NCI-H460 (cell line): ENCODE results near the gene SORCS1. TPM values are rescaled to one million over a fixed set of nuclear protein-coding genes. Genes with fewer than 3 reads are reported as not detected.
"Not testable (repeated sequence)": the region's sequence is repeated elsewhere in the genome, so short reads cannot be mapped to it uniquely, and the experiment has no call there.

Experiments
- DNase-seq: peaks from one replicate; pipeline ENCODE4 v3.0.0-alpha.2; 2016; ENCODE audit warnings: low read depth; ENCODE audit errors: extremely low read depth
- total RNA-seq: library from RNA; depleted of rRNA; stranded (reverse); fragments of >200 nt; shearing (Covaris generic); gene quantifications from 2 replicates; pipeline ENCODE4 v1.2.3, GENCODE V29; 2014

The SORCS1 gene
- total RNA-seq, 1 experiment from 2014 or later, result 0.20 TPM

GRCh38 chr10:107054469-107055156, 109.9 kb downstream of the SORCS1 start:
- no peak for DNase-seq

- DNase-seq, result no peak
Observed at GRCh38 chr10:107051769-107052168, 112.7 kb downstream of the SORCS1 start.

GRCh38 chr10:107043461-107043860, 121.0 kb downstream of the SORCS1 start:
- DNase-seq, result no peak

GRCh38 chr10:107037192-107038122, 127.0 kb downstream of the SORCS1 start:
- DNase-seq, result no peak

GRCh38 chr10:107033799-107034422, 130.6 kb downstream of the SORCS1 start:
- DNase-seq, result no peak

- DNase-seq, result no peak
Observed at GRCh38 chr10:107032700-107033401, 131.7 kb downstream of the SORCS1 start.

GRCh38 chr10:107031931-107032699, 132.4 kb downstream of the SORCS1 start:
- no peak for DNase-seq

GRCh38 chr10:107028236-107028635, 136.3 kb downstream of the SORCS1 start:
- no peak for DNase-seq

GRCh38 chr10:107025676-107026075, 138.8 kb downstream of the SORCS1 start:
- no peak for DNase-seq

- not testable (repeated sequence) for DNase-seq
Observed at GRCh38 chr10:107024033-107024432, 140.5 kb downstream of the SORCS1 start.

GRCh38 chr10:107022600-107023354, 141.7 kb downstream of the SORCS1 start:
- DNase-seq, result no peak

GRCh38 chr10:107019154-107019553, 145.4 kb downstream of the SORCS1 start:
- DNase-seq, result no peak

GRCh38 chr10:107013258-107014006, 151.1 kb downstream of the SORCS1 start:
- DNase-seq, result no peak

GRCh38 chr10:107011992-107012391, 152.5 kb downstream of the SORCS1 start:
- DNase-seq, result no peak

- DNase-seq, result no peak
Observed at GRCh38 chr10:107011105-107011504, 153.4 kb downstream of the SORCS1 start.

GRCh38 chr10:107010531-107010930, 154.0 kb downstream of the SORCS1 start:
- DNase-seq, result no peak

GRCh38 chr10:107004362-107004761, 160.1 kb downstream of the SORCS1 start:
- DNase-seq, result no peak

GRCh38 chr10:107002068-107002467, 162.4 kb downstream of the SORCS1 start:
- no peak for DNase-seq
